Measurements from ENCODE around the gene RIMBP2. TPM values are rescaled to one million over a fixed set of nuclear protein-coding genes. Genes with fewer than 3 reads are reported as not detected.

The RIMBP2 gene
- polyA plus RNA-seq, 1 of the 3 experiments (the other 2 are of a cell fraction): 0.90 TPM

DNA sequence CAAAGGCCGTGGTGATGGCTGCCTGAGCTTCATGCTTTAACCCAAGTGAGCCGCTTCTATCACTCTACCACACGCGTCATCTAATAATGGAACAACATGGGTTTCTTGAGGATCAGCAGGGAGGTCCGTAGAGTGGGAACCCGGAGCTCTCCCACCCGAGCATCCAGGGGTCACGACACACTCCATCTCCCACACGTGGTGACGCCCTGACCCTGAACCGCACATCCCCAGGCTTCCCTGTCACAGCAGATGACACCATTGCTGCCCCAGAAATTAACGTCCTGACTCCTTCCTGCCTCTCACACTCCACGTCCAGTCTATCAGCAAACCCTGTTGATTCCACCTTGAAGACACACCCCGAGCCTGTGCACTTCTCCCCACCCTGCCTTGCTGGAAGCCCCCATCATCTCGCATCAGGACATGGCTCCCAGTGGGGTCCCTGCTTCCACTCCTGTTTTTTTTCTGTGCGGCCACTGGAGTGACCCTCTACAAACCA lies 215.2 kb downstream of the RIMBP2 start (continued):
- TF ChIP-seq, protein P1, sequence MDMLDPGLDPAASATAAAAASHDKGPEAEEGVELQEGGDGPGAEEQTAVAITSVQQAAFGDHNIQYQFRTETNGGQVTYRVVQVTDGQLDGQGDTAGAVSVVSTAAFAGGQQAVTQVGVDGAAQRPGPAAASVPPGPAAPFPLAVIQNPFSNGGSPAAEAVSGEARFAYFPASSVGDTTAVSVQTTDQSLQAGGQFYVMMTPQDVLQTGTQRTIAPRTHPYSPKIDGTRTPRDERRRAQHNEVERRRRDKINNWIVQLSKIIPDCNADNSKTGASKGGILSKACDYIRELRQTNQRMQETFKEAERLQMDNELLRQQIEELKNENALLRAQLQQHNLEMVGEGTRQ (IDR thresholded peaks at IDR 0.05; ENCODE audit: borderline replicate concordance, low read depth, low read length): no peak
- TF ChIP-seq SMC3 (IDR thresholded peaks at IDR 0.05; ENCODE audit: low read depth, low read length) (no peak), NRF1 (IDR thresholded peaks at IDR 0.05; ENCODE audit: low read depth, low read length) (no peak), CHD2 (IDR thresholded peaks at IDR 0.05; ENCODE audit: low read length, partially characterized antibody) (no peak)
- TF ChIP-seq, protein P2, sequence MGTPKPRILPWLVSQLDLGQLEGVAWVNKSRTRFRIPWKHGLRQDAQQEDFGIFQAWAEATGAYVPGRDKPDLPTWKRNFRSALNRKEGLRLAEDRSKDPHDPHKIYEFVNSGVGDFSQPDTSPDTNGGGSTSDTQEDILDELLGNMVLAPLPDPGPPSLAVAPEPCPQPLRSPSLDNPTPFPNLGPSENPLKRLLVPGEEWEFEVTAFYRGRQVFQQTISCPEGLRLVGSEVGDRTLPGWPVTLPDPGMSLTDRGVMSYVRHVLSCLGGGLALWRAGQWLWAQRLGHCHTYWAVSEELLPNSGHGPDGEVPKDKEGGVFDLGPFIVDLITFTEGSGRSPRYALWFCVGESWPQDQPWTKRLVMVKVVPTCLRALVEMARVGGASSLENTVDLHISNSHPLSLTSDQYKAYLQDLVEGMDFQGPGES (IDR thresholded peaks at IDR 0.05; ENCODE audit: low read depth, low read length): no peak

DNA sequence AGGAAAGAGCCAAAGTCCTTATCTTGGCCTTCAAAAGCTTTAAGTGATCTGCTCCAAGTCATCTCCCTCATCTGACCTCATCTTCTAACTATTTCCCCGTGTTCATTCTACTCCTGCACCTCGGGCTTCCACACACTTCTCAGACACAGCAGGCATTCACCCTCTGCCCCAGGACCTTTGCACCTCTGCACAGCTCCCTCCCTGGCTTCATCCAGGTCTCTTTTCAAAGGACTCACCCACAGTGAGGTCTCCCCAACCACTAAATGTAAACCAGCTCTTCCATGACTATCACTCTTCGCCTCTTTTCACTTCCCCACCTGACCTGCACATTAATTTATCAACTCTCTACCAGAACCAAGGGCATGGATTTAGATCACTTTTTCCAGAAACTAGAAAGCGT lies 216.6 kb downstream of the RIMBP2 start:
- TF ChIP-seq RFX5 (IDR thresholded peaks at IDR 0.05; ENCODE audit: low read length) (no peak), RCOR1 (IDR thresholded peaks at IDR 0.05; ENCODE audit: low read length) (no peak), SMC3 (IDR thresholded peaks at IDR 0.05; ENCODE audit: low read depth, low read length) (no peak), GABPA (IDR thresholded peaks at IDR 0.05; ENCODE audit: low read depth) (no peak), RAD21 (IDR thresholded peaks at IDR 0.05; ENCODE audit: low read length) (no peak), GATA2 (CRISPR knock-in tag; IDR thresholded peaks at IDR 0.05) (no peak), FOXM1 (IDR thresholded peaks at IDR 0.05; ENCODE audit: low read depth) (no peak), FOSL2 (IDR thresholded peaks at IDR 0.05; ENCODE audit: borderline replicate concordance, low read depth) (no peak), SIN3A (IDR thresholded peaks at IDR 0.05; ENCODE audit: borderline replicate concordance, low read depth, low read length) (no peak), TAF1 (IDR thresholded peaks at IDR 0.05; ENCODE audit: borderline replicate concordance, low read depth, low read length) (no peak), TCF12 (IDR thresholded peaks at IDR 0.05) (no peak)
- TF ChIP-seq, protein P3, sequence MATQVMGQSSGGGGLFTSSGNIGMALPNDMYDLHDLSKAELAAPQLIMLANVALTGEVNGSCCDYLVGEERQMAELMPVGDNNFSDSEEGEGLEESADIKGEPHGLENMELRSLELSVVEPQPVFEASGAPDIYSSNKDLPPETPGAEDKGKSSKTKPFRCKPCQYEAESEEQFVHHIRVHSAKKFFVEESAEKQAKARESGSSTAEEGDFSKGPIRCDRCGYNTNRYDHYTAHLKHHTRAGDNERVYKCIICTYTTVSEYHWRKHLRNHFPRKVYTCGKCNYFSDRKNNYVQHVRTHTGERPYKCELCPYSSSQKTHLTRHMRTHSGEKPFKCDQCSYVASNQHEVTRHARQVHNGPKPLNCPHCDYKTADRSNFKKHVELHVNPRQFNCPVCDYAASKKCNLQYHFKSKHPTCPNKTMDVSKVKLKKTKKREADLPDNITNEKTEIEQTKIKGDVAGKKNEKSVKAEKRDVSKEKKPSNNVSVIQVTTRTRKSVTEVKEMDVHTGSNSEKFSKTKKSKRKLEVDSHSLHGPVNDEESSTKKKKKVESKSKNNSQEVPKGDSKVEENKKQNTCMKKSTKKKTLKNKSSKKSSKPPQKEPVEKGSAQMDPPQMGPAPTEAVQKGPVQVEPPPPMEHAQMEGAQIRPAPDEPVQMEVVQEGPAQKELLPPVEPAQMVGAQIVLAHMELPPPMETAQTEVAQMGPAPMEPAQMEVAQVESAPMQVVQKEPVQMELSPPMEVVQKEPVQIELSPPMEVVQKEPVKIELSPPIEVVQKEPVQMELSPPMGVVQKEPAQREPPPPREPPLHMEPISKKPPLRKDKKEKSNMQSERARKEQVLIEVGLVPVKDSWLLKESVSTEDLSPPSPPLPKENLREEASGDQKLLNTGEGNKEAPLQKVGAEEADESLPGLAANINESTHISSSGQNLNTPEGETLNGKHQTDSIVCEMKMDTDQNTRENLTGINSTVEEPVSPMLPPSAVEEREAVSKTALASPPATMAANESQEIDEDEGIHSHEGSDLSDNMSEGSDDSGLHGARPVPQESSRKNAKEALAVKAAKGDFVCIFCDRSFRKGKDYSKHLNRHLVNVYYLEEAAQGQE (IDR thresholded peaks at IDR 0.05; ENCODE audit: low read depth, low read length): no peak
- TF ChIP-seq, protein P4, sequence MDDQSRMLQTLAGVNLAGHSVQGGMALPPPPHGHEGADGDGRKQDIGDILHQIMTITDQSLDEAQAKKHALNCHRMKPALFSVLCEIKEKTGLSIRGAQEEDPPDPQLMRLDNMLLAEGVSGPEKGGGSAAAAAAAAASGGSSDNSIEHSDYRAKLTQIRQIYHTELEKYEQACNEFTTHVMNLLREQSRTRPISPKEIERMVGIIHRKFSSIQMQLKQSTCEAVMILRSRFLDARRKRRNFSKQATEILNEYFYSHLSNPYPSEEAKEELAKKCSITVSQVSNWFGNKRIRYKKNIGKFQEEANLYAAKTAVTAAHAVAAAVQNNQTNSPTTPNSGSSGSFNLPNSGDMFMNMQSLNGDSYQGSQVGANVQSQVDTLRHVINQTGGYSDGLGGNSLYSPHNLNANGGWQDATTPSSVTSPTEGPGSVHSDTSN (IDR thresholded peaks at IDR 0.05): no peak
- Histone ChIP-seq H3K9me3 (no peaks in the 10 kb centered on the region), H3K4me2 (no peak overlapping the region), H3K27ac (ENCODE audit: low read depth in 2 of 2, low read length in 1 of 2) (no peak overlapping the region), H2AFZ (ENCODE audit: low read depth) (no peak overlapping the region), H3K9ac (no peak overlapping the region), H3K4me1 (ENCODE audit: control insufficient read depth in 1 of 2, insufficient read depth in 2 of 2, low read depth in 1 of 2, low read length in 1 of 2) (peaks cover 0 to 12% of the 10 kb centered on the region in 2 experiments; a peak in 1 of 4 replicates), H3K4me3 (ENCODE audit: low read depth in 2 of 2, low read length in 1 of 2) (no peak overlapping the region), H3K36me3 (replicated peaks in 1 of 2; ENCODE audit: control insufficient read depth in 1 of 2, insufficient read depth in 2 of 2, low read length in 1 of 2) (no peaks in the 10 kb centered on the region), H3K27me3 (ENCODE audit: insufficient read depth) (no peaks in the 10 kb centered on the region), H3F3A (replicated peaks; ENCODE audit: insufficient read depth) (no peaks in the 10 kb centered on the region), H3K79me2 (ENCODE audit: insufficient read depth) (no peaks in the 10 kb centered on the region), H4K20me1 (ENCODE audit: insufficient read depth) (no peaks in the 10 kb centered on the region), H3K9me2 (no peaks in the 10 kb centered on the region)
- CTCF ChIA-PET: interaction anchor here (1.2 kb wide), 1 partner anchor 73 kb away, joined by 3 read pairs; no protein-coding TSS in a partner anchor
- POLR2A ChIA-PET: no interaction called here
- WGBS (ENCODE audit: low lambda C conversion rate): 14% methylated on average over 4 of the region's 4 CpGs
- DNase-seq: no peak

Measured in SK-N-SH (cell line).